SHP77 (cell line): ENCODE measurements around the gene GNB5.
"Not testable (repeated sequence)": the region's sequence is repeated elsewhere in the genome, so short reads cannot be mapped to it uniquely, and the experiment has no call there.

Experiments
- DNase-seq, 2 experiments: peaks; one replicate each; lab custom pipeline; 2025; lab: John Stamatoyannopoulos, UW

The GNB5 gene

DNA sequence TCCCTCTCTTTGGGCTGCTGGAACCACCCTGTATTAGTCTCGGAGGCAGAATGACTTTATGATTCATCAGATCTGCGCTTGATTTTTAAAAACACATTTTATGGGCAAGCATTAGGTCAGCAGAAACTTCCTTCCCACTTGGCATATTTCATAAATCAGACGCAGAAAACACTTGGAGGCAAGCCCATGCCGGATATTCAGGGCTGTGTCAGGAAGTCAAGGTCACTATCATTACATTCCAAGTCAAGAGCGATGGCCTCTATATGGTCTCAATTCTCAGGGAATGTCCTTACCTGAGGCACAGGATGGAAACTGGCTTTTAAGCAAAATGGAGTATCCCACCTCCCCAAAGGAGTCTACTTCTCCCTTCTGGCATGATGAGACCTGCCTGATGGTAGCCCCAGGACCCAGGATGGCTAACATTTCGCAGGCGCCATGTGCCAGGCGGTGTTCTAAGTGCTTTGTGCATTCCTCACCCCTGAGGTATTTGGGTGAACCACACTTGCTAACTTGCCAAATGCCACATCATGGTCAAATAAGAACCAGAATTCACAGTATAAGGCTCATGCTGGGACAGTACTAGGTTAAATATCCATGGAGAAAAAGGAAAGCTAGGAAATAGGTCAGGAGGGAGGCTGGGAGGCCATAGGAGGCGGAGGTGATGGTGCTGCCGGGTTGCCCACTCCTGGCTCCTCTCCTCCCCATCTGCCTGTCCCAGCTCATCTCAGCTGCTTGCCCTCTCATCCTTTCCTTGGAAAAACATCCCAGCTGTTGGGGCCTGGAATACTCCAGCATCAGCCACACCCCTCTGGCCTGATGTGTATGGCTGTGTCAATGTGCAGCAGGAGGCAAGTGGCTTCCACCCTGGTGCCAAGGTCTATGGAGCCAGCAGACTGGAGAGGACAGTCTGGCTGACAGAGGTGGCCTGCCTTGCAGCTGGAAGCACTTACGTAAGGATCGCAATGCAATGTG lies 97.4 kb downstream of the GNB5 start:
- no peak for DNase-seq

DNA sequence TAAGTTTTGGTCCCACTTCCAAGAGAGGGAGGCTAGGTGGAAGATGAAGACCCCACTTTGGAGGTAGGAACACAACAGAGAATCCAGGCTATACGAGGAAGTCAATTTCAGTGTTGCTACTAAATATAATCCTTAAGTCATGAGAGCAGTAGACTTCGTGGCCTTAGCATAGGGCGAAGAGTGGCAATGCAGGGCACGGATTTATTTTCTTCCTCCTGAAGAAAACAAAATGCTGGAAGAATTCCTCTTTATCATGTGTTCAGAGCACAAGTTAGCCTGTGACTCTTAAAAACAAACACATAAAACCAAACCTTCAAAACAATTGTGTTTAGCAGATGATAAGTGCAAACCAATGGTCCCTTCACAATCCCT lies 98.0 kb downstream of the GNB5 start:
- DNase-seq, result no peak

DNA sequence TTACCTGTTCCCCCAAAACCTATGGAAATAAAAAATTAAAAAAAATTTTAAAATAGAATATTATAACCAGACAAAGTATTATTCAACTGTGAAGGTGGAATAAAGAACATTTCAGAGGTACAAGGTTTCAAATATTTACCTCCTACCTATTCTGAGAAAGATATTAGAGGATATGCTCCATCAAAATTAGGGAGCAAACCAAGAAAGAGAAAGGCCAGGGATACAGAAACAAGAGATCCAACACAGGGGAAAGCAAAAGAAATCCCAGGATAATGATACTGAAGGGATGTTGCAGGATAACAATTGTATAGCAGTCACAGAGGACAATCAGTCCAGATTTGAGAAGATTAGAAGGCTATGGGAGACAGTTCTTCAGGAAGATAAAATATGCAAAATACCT lies 101.0 kb downstream of the GNB5 start:
- no peak for DNase-seq

DNA sequence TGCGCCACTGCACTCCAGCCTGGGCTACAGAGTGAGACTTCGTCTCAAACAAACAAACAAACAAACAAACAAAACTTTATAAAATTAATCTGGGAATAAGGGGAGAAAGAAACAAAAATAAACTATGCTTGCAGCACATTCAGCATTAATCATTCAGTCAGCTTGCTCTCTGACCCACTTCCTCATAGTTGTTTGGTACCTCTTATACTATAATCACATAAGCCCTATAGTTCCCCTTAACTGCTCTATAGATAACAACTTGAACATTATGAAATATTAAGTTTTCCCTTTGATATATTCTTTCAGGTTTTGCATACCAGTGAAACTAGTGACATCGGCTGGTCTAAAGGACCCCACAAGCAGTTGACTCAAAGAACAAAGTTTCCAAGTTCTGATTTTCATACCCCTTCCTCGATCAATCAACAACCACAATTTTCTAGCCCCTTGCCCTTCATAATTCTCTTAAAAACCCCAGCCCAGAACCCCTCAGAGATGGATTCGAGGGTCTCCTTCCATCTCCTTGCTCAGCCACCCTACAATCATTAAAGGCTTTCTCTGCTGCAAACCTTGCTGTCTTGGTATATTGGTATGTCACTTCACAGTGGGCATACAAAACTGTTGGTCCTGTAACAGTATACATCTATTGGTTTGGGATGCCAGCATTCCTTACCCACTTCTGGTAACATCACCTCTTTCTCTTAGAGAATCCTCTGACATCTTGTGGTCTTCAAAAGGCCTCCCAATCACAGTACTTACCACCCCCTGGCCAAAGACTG lies 105.0 kb downstream of the GNB5 start:
- DNase-seq, result no peak

DNA sequence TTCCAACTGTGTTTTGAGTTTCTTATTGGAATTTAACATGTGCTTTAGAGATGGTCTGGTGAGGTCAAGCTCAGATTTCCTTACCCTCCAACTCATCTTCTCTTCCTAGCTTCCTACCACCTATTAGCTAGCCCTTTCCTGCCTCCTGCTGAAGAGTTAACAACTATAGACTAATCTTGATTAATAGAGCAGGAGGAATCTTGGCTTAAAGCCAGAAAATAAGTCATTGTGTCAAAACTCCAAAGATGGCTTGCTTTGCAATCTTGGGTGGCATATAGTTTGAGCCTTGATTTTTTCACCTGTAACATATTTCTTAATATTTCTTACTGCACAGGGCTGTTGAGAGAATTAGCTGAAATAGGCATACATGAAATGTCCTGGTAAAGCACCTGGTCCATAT lies 105.9 kb downstream of the GNB5 start:
- DNase-seq, result no peak

DNA sequence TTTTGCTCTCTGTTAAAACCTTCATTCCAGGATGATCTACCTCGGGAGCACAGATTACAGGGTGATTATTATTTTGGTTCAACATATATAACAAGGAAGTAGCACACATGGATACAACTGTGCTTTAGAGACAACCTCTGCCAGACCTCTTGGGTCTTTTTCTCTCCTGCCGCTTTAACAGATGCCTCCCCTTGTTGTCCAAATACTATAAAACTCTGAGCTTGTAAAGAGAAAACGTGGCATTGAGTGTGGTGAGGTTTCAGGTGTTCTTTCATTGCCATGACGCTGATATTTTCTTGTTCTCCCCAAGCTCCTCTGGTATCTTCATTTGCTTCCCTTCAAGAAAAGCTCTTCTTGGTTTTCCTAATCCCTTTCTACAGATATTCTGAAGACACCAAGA lies 107.6 kb downstream of the GNB5 start:
- no peak for DNase-seq

DNA sequence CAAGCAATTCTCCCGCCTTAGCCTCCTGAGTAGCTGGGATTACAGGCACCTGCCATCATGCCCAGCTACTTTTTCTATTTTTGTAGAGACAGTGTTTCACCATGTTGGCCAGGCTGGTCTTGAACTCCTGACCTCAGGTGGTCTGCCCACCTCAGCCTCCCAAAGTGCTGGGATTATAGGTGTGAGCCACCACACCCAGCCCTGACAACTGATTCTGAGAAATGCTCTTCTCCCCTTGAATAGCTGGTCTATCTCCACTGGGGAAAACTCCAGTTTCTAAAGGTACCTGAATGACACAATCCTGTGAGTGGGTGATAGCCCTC lies 108.2 kb downstream of the GNB5 start:
- DNase-seq, result not testable (repeated sequence)

DNA sequence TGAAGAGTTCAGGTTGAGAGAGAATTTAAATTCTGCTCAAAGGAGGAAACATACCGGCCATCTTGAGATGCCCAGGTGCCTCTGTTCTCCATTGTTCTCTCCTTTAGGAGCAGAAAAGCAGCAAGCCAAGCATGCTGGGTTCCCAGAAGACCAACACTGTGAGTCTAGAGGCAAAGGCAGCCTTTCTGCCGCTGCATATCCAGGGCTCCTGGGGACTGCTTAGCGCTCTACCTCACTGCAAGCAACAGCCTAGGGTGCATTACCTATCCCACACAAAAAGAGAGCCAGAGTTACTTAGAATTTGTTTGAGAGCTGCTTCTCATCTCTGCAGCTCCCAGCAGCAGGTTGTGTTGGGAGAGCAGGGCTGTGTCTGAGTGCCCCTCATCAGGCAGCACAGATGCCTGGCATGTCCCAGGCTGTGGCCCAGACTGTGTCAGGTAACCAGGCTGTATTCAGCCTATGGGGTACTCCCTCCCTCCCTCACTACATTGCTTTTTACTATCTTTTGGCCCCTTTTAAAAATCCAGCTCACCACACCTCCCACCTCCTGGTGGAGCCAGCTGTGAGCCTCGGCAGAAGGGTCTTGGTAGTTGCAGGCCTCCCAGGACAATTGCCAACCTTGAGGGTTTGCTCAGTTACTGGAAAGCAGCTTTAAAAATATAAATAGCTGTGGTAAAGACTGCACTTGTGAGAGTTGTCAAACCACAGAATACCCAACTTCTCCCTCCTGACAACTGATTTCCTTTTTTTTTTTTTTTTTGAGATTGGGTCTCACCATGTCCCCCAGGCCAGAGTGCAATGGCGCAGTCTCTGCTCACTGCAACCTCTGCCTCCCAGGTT lies 108.8 kb downstream of the GNB5 start:
- no peak for DNase-seq

DNA sequence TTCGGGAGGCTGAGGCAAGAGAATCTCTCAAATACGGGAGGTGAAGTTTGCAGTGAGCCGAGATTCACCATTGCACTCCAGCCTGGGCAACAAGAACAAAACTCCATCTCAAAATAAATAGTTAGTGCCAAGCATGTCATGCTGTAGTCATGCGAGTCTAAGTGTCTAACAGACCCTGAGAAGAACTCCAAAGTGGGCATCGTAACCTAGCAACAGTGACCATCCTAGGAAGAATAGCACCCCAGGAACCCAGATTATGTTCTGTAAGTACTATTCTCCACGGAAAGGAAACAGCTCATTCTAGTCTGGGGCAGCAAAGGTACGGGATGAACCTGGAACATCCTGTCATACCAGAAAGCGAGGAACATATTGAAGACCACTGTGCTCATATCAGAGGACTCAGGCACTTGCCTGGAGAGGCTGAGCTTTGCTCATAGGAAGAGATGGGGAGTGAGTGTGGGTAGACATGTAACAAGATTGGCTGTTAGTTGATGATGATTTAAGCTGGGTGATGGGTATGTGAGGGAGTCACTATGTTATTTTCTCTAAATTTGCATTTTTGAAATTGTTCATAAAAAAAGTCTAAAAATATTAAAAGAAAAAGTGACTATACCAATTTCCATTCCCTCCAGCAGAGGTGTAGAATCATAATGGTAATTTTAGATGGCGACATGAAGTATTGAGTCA lies 110.3 kb downstream of the GNB5 start:
- DNase-seq, result no peak

DNA sequence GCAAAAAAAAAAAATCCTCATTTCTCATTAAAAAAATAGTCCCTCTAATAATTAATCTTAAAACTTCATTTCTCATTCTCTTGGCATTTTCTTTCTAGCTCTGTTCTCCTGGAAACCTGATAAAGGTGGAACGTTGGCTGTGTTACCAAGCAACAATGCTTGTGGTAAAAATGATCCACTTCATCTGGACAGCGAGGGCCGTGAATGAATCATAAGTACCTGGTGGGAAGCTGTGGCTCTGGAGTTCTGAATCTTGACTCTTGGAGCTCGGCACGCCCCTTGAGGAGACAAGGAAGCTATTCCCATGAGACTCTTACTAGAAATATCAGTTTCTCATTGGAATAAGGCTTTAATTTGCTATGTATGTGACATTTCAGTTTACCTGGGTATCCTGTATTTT lies 111.2 kb downstream of the GNB5 start:
- no peak for DNase-seq

DNA sequence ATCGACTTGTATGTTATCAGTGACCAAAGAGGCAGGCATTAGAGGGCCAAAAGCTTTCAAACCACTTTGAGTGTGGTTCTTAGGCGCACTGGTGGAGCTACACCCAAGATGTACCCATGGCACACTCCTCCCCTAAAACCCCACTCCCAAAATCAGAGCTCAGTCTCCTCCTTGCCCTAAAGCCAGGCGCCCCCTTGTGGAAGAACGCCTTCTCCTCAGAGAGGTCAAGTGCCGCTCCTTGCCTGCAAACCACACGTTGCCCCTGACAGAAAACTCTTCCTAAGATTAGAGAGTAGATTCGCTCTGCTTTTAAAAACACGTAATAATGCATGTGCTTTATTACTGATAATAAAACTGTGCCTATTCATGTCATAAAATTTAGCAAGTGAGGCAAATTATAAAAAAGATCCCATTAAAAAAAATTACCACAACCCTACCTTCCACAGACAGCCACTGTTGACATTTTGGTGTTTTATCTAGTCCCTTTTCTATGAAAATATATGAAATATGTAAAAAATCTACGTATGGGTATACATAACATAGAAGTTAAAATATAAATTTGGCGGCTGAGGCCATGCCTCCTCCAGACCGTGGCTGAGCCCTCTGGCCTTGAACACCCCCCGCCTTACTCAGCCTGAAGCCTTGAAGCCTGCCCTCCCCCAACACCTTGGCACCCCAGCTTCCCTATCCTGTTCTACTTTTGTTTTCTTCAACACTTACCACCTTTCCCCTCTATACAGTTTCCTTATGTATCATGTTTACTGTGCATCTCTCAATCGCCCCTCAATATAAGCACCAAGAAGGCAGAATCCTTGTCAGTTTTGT lies 112.1 kb downstream of the GNB5 start:
- DNase-seq, result peak; percentile 63 to 74

DNA sequence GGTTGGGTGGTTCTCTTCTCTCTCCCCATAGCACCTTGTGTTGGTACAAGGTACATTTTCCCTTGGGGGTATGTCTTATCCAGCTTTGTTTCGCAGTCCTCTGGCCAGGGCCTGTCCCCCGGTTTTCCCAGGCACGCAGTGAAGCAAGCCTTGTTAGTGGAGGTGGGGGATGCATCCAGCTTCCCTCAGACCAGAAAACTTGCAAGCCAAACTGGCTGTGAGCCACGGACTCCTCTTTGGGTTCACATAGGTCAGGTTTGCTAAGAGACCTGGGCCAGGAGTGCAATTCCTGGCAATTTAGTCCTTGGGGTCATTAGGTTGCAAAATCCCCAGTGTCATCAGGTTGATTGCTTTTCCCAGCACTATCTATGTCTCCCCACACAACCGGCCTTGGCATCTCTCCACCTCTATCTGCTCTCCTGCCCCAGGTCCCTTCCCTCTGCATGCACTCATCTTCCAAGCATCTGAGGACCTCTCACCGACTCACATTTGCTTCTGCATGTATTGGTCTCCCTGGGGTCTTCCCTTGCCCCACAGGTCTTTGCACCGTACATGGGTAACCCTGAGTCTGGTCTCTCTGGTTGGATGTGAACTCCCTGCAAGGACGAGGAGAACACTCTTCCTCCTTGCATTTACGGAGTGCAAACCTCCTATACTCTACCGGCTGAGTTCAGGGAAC lies 112.9 kb downstream of the GNB5 start:
- DNase-seq, result no peak

DNA sequence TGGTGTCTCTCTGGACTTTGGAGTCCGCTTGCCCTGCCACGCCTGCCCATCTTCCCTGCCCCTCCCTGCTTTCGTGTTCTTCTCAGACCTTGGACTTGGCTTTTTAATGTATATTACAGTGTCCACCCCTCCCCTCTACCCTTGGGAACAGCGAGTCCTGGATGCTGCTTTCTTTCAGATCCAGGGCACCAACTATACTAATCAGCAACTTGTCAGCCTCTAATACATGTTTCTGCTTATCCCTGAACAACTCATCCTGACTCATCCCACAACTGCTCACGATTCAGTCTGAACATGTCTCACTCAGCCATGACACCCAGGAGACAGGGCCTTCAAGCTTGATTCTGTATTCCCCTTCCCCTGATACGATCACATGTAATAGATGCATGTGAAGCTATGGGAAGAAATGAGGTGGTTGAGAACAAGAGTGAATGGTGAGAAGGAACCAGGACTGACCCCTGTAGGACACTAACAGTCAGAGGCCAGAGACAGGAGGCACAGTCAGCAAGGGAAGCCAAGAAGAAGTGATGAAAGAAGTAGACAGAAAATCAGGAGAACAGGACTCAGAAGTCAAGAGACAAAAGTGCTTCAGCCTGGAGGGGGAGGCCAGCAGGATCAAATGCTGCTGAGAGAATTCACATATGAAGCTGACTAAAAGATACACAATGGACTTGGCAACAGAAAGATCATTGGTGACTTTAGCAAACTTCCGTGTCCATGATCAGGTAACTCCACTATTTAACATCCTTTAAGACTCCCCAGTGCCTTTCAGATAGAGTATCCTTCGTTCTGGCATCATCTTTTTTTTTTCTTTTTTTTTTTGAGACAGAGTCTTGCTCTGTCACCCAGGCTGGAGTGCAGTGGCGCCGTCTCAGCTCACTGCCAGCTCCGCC lies 114.1 kb downstream of the GNB5 start:
- DNase-seq, result no peak

DNA sequence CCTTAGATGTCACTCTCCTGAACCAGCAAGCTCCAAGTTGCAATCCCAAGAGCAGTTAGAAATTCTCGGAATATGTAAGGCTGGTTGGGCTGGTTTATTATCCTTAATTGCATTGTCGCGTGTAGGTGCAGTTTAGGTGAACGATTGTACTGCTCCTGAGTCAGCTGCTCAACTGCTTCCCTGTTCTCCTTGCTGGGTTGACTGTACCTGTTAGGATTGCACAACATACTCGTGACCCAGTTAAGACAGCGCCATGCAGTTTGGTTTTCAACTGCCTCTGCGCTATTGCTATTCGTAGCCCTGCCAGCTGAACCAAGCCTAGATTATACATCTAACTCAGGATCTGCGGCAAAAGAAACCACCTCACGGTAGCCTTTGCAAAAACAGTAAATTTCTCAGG lies 119.6 kb downstream of the GNB5 start:
- DNase-seq, result no peak

DNA sequence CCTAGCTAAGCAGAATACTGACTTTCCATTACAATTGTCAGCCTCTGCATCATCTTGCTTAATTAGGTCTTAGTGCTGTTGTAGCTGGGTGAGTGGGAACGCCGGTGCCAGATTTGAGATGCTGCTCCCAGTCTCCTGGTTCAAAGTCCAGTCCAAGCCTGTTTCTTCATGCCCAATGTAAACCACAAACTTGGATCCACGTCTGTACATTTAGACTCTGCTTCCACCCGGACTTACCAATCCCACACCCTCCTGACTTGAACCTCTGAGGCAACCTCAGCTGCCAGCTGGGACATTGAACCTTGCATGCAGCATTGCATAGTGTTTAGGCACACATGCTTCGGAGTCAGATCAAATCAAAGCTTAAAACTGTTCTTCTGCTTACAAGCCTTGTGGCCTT lies 121.6 kb downstream of the GNB5 start:
- DNase-seq, result no peak

DNA sequence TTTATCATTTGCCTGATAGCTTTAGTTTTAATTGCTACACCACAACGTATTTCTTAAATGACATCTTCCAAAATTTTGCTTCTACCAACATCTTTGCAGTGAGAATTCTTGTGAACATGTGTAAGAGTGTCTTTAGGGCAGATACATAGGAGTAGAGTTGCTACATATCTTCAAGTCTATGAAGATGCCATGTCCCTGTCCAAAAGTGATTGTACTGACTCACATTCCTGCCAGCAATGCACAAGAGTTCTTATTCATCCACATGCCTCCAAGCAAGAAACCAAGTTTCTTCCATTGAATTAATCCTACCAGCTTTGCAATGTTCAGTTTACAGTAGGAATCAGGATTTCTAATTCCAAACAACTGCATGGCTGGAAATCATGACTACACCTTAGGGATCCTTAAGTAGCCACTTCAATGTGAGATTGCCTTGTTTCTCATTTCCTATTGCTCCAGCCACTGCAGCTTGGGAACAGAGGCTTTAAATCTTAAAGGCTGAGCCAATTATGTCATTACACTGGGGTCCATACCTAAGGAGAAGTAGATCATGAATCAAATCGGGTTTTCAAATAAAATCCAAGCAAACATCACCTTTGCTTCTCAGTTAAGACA lies 123.1 kb downstream of the GNB5 start:
- no peak for DNase-seq

DNA sequence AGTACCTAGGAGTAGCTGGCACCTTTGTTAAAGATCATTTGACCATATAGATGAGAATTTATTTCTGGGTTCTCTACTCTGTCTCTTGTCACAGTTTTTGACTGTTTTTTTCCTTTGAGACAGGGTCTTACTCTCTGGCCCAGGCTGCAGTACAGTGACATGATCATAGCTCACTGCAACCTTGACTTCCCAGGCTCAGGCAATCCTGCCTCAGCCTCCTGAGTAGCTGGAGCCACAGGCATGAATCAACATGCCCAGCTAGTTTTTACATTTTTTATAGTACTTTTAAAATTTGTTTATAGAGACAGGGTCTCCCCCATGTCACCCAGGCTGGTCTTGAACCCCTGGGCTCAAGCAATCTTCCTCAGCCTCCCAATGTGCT lies 123.7 kb downstream of the GNB5 start:
- DNase-seq, result no peak

DNA sequence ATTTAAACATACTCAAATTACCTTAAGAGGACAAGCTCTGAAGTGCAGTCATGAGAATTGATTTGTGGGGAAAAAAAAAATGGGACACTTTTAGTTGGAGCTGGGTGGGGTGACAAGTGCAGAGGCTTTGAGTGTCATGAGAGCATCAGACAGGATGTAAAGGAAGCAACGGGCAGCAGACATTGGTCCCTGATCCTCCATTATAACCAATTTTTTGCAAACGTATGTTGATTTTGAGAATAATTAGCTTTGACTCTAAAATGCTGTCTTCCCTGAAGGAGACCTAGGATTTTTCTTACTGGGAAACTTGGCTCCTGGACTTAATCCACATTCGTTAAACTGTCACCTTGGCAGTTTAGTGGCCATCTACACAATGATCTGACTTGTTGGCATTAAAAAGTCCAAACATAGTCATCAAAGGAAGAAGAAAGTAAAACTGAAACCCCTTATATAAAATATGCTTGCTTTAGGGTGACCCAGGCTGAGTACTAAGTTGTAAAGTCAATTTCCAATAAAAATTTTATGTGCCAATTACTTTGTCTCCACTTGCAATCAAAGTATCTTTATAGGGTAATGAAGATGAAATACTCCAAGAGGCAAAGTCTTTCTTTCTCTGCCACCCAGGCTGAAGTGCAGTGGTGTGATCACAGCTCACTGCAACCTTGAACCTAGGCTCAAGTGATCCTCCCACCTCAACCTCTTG lies 124.2 kb downstream of the GNB5 start:
- DNase-seq, result no peak
